ENCODE results near the gene CGGBP1. TPM values are rescaled to one million over a fixed set of nuclear protein-coding genes. Genes with fewer than 3 reads are reported as not detected.
"Not testable (repeated sequence)": the region's sequence is repeated elsewhere in the genome, so short reads cannot be mapped to it uniquely, and the experiment has no call there.

The CGGBP1 gene
- total RNA-seq, 1 donor from 2014 or later: 86.7 TPM

DNA sequence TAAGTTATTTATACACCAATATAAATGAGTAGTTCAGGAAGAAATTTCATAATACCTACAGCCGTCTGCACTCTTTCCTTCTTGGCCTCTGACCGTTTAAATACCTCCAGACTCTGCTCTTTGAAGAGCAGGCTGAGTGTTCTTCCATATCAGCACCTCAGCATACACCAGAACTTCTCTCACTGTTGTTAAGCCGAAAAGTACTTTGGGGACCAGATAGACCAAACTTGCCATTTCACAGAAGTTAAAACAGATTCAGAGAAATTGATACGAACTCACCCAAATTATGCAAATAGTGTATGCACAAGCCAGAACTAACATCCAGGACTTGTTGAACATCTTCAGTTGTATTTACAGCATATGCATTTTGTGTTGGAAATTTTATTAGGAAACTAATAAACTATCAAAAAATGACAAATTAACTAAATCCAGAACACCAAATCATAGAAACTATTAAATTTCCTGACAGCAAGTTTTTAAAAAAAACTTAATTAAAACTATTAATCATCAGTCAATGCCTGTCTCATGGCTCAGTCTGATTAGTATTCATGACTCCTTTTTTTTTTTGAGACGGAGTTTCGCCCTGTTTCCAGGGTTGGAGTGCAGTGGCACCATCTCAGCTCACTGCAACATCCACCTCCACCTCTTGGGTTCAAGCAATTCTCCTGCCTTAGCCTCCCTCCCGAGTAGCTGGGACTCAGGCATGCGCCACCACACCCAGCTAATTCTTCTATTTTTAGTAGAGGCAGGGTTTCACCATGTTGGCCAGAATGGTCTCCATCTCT, 24.1 kb downstream of the CGGBP1 start:
- no peak for DNase-seq (ENCODE audit: low spot score)

DNA sequence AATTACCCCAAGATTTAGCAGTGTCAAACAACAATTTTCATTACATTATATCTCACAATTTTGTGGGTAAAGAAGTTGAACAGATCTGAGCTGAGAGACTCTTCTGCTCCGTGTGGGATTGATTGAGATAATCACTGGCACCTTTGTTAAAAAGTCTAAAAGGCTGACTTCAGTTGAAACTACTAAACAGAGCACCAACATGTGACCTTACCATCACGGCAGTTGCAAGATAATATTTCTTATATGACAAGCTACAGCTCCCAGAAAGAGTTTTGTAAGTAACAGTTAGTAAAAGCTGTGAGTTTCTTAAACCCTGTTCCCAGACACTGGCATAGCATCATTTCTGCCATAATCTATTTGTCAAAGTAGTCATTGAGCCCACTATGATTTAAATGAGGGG, 25.0 kb downstream of the CGGBP1 start:
- peak; percentile 2 for DNase-seq (ENCODE audit: low spot score)

DNA sequence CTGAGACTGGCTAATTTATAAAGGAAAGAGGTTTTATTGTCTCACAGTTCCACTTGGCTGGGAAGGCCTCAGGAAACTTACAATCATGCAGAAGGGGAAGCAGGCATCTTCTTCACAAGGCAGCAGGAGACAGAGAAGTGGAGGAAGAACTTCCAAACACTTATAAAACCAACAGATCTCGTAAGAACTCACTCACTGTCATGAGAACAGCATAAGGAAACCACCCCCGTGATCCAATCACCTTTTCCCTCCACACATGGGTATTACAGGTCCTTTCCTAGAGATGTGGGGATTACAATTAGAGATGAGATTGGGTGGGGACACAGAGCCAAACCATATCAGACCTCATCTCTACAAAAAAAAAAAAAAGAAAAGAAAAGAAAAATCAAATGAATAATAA, 25.7 kb downstream of the CGGBP1 start:
- DNase-seq (ENCODE audit: low spot score): no peak

DNA sequence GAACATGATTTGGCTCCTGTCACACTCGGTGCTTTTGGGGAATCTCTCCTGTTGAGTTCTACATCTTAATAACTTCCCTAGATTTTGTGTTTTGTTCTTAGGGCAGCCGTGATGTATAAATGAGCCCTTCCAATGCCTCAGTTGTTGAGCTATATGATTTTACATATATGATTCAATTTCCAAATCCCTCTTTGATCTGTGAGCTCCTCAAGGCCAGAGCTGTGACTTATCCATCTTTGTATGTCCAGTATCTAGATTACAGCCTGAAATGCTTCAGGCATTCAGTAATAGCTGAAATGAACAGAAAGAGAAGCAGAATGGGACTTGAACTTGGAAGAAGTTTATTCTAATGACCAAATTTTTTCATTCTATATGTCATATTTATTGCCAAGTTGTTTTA, 26.6 kb downstream of the CGGBP1 start:
- DNase-seq (ENCODE audit: low spot score): peak; percentile 25

DNA sequence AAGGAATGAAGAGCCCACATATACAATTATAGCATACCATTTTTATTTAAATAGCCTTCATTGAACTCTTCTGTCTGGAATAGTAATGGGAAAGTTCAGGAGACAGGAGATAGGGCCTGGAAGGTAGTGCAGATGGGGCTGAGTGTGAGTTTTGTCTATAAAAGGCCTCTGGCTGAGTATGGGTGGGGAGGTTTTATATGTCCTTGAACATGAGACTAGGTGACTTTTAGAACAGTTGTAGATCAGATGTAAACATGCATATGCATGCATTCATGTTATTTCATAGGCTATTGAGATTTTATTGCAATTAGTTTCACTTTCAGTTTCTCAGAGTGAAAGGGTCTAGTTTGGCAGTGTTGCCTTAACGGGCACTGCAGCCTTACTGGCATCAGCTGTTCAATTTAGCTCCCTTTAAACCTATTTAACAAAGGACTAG, 27.1 kb downstream of the CGGBP1 start:
- peak; percentile 22 for DNase-seq (ENCODE audit: low spot score)

DNA sequence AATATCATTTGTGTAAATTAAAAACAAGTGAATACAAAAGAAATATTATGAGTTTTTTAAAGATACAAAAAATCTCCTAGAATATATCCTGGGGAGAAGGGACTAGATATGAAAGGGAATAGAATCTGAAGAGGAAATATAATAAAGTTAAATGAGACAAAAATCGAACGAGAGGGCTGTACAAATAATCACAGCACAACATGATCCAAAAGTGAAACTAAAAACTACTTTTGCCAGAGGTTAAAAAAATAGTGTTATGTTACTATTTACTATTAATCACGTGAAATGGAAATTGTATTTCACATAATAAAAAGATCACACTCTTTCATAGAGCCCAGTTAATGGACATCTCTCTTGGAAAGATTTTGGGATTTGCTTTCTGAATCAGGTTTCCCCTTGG, 28.6 kb downstream of the CGGBP1 start:
- no peak for DNase-seq (ENCODE audit: low spot score)

DNA sequence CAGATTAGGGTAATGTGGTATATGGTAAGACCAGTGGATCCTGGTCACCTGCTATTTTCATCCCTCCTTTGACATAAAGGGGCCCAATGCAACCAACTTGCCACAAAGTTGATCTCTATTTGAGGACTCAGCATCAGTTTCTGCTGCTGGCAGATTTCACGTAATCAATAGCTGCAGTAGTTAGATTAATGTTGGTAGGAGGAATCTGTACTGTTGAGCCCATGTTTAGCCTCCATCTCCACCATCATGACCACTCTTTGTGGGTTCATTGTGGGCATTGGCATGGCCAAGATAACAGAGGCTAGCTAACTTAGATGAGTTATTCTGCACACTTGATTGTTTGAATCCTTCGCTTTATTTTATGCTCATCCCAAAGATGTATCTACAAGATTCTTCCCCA, 29.9 kb downstream of the CGGBP1 start:
- DNase-seq (ENCODE audit: low spot score): no peak

DNA sequence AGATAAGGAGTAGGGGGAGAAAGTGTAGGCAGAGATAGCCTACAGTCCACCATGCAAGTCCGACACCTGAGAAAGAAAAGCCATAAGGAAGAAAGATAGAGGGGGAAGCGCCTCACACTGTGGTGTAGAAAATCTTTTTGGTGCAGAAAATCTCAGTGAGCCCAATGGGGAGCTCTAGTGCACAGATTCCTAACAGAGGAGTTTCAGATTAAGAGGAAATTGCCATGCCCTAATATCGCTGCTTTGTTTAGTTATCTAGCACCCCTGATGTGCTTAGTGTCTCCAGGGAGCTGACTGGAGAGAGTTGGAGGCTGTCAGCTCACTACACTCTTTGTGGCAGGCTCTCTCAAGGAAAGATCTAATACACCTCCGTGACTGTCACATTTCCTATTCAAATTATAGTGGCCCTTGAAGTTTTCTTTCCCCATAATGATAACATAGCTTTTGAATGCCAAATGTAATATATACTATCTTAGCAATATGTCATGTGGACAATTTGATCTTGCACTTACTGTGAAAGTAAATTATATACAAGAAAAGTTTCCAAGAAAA, 33.7 kb downstream of the CGGBP1 start:
- no peak for DNase-seq (ENCODE audit: low spot score)

DNA sequence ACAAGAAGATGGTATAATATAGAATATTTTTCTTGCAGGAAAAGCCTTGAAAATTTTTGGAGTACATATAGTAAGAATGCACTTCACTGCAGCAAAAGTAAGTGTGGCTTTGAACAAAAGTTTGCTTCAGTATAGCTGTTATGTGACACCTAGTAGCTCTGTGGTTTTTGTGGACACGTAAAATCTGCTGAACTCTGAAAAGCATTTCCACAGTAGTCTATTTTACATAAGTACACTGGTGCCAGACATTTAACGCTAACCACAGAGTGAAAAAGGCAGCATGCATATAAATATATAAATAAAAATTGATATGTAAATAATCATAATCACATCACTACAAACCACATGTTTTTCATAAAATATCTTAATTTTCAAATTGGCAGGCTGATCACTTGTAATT, 39.8 kb downstream of the CGGBP1 start:
- DNase-seq (ENCODE audit: low spot score): no peak

DNA sequence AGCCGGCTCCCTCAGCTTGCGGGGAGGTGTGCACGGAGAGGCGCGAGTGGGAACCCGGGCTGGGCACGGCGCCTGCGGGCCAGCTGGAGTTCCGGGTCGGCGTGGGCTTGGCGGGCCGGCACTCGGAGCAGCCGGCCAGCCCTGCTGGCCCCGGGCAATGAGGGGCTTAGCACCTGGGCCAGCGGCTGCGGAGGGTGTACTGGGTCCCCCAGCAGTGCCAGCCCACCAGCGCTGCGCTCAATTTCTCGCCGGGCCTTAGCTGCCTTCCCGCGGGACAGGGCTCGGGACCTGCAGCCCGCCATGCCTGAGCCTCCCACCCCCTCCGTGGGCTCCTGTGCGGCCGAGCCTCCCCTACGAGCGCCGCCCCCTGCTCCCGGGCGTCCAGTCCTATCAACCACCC, 43.1 kb downstream of the CGGBP1 start:
- not testable (repeated sequence) for DNase-seq (ENCODE audit: low spot score)

DNA sequence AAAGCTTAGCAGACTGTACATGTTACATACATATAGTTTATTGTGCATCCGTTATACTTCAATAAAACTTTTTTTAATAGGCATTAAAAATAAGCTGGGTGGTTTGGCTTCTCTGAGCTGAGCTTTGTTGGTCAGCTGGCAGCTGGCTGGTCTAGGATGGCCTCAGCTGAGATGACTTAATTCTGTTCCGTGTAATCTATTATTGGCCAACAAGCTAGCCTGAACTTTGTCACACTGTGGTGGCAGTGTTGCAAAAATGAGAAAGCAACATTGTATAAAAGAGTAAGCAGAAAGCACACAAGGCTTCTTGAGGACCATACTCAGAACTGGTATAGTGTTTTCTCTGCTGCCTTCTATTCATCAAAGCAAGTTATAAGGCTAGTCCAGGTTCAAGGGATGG, 45.2 kb downstream of the CGGBP1 start:
- DNase-seq (ENCODE audit: low spot score): no peak

DNA sequence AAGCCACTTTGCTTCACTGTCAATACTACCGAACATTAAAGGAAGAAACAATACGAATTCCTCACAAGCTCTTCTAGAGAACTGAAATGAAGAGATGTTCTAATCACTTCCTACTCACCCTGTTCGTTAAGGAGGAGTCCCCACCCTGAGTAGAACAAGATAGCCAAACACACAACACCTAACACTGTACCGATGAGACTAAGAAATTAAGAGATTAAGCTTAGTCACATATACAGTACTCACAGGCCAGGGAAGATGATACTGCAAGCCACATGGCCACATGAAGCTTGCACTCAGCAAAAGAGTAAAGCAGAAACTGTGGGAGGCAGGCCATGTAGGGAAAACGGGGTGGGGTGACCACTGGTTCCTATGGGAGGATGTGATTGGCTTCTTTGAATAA, 48.0 kb downstream of the CGGBP1 start:
- no peak for DNase-seq (ENCODE audit: low spot score)

DNA sequence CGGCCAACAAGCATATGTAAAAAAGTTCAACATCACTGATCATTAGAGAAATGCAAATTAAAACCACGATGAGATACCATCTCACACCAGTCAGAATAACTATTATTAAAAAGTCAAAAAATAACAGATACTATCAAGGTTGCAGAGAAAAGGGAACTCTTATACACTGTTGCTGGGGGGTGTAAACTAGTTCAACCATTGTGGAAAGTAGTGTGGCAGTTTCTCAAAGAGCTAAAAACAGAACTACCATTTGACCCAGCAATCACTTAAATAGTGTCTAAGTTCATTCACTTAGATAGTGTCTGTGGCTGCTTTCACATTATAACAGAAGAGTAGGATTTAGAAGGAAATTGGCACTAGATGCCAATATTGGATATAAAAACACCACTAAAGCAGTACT, 49.7 kb downstream of the CGGBP1 start:
- no peak for DNase-seq (ENCODE audit: low spot score)

DNA sequence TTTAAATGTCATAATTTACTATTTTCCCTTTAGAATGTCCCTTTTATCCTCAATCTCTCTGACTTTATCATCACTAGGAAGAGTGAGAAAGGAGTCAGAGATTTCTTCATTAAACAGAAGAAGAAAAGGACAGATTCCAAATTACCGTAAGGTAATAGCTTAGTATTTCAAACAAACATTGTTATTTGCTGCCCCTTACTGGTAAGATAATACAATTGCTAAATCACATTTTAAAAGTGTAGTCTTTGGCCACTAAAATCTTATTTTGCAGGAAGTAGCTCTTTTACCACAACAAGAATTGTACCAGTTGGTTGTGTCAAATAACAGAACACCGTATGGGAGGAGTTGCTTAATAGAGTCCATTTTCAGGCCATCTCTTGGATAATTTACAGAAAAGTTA, 53.7 kb downstream of the CGGBP1 start:
- peak; percentile 6 for DNase-seq (ENCODE audit: low spot score)

DNA sequence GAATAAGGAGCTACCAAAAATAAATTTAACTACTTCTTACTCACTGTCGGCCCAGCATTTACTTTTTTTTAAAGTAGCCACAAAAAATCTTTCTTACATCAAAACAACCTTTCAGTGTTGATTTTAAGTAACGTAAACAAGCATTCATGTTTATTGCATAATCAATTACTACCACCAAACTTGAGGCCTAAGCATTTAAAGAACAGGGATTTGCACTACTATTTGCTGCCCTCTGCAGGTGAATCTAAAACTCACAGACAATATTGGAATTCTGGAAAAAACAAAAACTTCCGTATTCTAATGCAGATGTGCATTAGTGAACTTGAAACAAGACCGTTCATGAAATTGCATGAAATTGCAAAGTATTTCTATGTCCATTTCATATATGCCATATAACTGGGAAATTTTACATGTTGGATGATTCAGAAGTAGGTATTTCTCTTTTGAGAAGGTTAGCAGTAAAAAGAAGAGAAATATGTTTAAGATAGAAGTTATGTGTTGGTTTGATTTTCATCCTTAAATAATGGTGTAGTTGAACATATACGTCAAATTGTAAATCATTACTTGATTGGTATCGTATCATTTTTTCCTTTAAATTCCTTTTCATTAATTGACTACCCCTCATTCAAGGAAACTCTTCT, 55.6 kb downstream of the CGGBP1 start:
- DNase-seq (ENCODE audit: low spot score): peak; percentile 41

DNA sequence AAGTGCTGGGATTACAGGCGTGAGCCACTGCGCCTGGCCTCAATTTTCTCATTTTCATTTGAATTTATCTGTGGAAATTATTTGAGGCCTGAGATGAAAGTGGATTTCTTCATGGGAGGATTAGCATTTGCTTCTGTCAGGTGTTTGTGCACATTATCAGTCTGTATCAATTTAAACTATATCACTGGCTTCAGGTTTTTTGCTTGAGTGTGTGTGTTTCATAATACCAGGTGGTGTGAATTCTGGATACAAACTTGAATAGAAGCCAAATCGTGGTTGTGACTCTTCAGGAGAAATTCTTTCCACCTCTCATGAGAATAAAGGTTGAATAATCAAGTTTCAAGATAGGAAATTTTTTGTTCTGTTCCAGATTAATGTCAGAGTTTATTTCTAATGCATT, 56.4 kb downstream of the CGGBP1 start:
- DNase-seq (ENCODE audit: low spot score): no peak

Other genes with a start within 250 kb of the CGGBP1 start
- 37.3 TPM for gene ZNF654, start 250 bp upstream of the CGGBP1 start, total RNA-seq (ENCODE audit: insufficient read depth, low replicate concordance)
- 45.5 TPM for gene C3orf38, start 91.0 kb upstream of the CGGBP1 start, total RNA-seq (ENCODE audit: insufficient read depth, low replicate concordance)